Measurements from ENCODE around the gene PTBP3. TPM values are rescaled to one million over a fixed set of nuclear protein-coding genes. Genes with fewer than 3 reads are reported as not detected.
"Not testable (repeated sequence)": the region's sequence is repeated elsewhere in the genome, so short reads cannot be mapped to it uniquely, and the experiment has no call there.

Gene PTBP3
- polyA plus RNA-seq, 12 donors: 14.7 to 38.2 (median 20.2) TPM; not detected in 1

GRCh38 chr9:112325127-112325526, 8.3 kb downstream of the PTBP3 start:
- no peak for DNase-seq

GRCh38 chr9:112323378-112323854, 10.0 kb downstream of the PTBP3 start:
- no peak for DNase-seq

DNA sequence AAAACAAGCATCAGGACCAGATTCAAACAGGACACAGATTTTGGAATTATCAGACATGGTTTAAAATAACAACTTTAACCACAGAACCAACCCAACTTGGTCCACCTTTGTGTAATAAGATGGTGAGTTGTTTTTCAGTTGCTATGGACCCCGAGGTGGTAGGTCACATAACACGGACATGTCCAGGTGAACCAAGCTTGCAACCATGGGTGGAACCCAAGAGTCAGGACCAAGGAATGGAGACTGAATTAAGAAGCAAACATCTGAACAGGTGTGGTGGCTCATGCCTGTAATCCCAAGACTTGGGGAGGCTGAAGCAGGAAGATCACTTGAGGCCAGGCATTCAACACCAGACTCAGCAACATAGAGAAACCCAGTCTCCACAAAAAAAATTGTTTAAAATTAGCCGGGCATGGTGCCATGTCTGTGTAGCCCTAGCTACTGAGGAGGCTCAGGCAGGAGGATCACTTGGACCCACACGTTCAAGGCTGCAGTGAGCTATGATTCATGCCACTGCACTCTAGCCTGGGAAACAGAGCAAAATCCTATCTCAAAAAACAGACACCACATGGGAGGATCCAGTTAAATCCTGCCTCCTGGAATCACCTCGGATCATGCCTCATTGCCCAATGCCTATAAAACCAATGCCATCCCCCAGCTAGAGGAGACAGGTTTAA, 10.6 kb downstream of the PTBP3 start:
- no peak for DNase-seq

GRCh38 chr9:112316258-112316943, 17.0 kb downstream of the PTBP3 start:
- no peak for DNase-seq

GRCh38 chr9:112315331-112316257, 17.8 kb downstream of the PTBP3 start:
- DNase-seq: no peak

- DNase-seq: no peak
Observed at GRCh38 chr9:112312139-112312538, 21.3 kb downstream of the PTBP3 start.

DNA sequence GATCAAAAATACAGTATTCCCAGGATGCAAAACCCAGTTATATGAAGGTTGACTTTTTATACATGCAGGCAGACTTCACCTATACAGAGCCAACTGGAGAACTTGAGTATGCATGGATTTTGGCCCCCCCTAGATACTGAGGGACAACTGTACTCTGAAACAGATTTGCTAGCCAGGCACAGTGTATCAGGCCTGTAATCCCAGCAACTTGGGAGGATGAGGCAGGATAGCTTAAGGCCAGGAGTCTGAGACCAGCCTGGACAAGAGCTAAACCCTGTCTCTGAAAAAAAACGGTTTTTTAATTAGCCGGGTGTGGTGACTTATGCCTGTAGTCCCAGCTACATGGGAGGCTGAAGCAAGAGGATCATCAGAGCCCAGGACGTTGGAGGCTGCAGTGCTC, 21.9 kb downstream of the PTBP3 start:
- no peak for DNase-seq

DNA sequence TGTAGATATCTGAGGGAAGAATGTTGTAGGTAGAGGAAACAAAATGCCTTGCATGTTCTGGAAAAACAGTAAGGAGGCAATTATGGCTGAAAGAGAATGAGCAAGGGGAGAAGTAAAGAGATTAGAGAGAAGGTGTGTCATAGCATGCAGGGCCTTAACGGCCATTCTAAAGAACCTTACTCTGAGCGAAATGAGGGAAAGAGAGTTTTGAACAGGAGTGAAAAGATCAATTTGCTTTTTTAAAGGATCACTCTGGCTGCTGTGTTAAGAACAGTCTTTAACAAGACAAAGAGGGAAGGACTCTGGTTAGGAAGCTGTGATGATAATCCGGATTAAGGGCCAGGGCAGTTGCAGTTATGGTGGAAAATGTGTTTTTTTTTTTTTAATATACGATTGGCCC, 22.6 kb downstream of the PTBP3 start:
- no peak for DNase-seq

GRCh38 chr9:112308588-112308987, 24.8 kb downstream of the PTBP3 start:
- no peak for DNase-seq

GRCh38 chr9:112301420-112301819, 32.0 kb downstream of the PTBP3 start:
- no peak for DNase-seq

DNA sequence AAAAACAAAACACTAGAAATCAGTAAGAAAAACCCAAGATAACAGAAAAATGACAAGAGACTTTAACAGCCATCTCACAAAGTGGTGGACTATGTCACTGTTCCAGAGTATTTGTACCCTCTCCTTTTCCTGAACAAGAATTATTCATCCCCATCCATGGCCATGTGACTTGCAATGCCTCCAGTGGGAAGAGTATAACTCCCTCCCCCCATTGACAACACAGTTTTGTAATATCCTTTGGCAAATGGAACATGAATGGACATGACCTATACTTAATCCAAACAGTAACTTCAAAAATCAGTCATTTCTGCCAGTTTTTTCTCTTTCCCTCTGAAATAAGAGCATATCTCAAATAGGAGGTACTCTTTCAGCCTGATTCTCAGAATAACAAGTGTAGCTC, 33.9 kb downstream of the PTBP3 start:
- no peak for DNase-seq

DNA sequence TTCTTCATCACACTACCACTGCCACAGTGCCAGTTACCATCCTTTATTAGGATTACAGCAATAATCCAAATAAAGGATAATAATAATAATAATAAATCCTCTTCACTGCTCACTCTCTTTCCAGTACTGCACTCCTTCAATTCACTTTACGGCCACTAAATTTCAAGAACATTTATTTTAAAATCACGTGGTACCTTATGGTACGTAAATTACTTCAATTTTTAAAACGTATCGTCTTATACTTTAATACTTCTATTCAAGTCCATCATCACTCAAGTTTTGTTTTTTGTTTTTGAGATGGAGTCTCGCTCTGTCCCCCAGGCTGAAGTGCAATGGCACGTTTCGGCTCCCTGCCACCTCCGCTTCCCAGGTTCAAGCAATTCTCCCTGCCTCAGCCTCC, 36.5 kb downstream of the PTBP3 start:
- no peak for DNase-seq

DNA sequence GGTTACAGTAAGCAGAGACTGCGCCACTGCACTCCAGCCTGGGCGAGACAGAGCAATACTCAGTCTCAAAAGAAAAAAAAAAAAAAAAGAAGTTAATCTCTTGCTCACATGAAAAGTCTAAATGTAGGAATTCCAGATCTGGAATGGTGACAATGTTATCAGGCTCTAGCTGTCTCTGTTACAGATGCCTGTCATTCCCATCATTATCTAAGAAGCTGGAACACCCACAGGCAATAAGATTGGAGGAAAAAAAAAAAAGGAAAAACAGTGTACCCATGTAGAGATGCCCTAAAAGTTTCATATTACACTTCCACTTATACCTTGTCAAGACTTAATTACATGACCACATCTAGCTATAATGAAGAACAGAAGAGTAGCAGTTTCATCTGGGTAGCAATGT, 38.2 kb downstream of the PTBP3 start:
- DNase-seq: no peak

- no peak for DNase-seq
Observed at GRCh38 chr9:112288029-112288428, 45.4 kb downstream of the PTBP3 start.

GRCh38 chr9:112286926-112287325, 46.5 kb downstream of the PTBP3 start:
- no peak for DNase-seq

- DNase-seq: no peak
Observed at GRCh38 chr9:112285056-112285455, 48.4 kb downstream of the PTBP3 start.

DNA sequence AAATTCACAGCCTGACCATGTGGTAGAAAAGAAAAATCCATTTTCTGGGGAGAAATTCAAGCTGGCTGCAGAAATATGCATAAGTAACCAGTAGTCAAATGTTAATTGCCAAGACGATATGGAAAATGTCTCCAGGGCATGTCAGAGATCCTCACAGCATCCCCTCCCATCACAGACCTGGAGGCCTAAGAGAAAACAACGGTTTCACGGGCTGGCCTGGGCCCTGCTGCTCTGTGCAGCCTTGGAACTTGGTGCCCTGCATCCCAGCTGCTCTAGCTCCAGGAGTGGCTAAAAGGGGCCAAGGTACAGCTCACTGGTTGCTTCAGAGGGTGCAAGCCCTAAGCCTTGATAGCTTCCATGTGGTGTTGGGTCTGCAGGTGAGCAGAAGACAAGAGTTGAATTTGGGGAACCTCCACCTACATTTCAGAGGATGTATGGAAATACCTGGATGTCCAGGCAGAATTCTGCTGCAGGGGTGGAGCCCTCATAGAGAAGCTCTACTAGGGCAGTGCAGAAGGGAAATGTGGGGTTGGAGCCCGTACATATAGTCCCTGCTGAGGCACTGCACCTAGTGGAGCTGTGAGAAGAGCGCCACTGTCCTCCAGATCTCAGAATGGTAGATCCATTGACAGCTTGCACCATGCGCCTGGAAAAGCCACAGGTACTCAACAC, 49.7 kb downstream of the PTBP3 start:
- no peak for DNase-seq

DNA sequence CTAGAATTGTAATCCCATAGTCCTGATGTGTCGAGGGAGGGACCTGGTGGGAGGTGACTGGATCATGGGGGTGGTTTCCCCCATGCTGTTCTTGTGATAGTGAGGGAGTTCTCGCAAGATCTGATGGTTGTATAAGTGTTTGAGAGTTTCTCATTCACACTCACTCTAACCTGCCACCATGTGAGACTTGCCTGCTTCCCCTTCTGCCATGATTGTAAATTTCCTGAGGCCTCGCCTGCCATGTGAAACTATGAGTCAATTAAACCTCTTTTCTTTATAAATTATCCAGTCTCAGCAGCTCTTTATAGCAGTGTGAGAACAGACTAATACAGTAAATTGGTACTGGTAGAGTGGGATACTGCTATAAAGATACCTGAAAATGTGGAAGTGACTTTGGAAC, 50.6 kb downstream of the PTBP3 start:
- not testable (repeated sequence) for DNase-seq

GRCh38 chr9:112280904-112281303, 52.5 kb downstream of the PTBP3 start:
- DNase-seq: no peak

GRCh38 chr9:112279501-112279900, 53.9 kb downstream of the PTBP3 start:
- DNase-seq: no peak

GRCh38 chr9:112278152-112278551, 55.3 kb downstream of the PTBP3 start:
- DNase-seq: no peak

DNA sequence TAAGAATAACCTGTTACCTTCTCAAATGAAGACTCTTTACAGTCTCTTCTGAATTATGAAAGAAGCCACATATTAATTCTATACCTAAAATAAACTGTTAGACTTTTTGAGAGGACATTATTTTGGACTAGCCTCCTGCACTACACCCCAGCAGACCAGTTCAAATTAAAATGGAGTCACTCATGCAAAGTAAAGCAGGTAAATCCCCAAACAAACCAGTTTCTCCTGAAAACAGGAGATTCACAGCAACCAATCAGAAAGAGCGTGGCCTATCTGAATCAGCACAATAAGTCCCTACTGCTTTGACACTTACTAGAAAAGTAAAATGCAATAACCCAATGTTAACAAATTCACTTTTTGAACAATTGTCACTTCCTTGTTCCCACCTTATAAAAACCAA, 58.8 kb downstream of the PTBP3 start:
- DNase-seq: no peak
